SW480 (cell line): Measurements from ENCODE around the gene SCYL3.
A peak's percentile ranks its signal among the peaks of the same experiment; 100 is the strongest.
"Not testable (repeated sequence)": the region's sequence is repeated elsewhere in the genome, so short reads cannot be mapped to it uniquely, and the experiment has no call there.

Experiments
- DNase-seq: peaks from one replicate; pipeline ENCODE4 v3.0.0-alpha.2; 2016; ENCODE audit warnings: low spot score

Gene SCYL3

DNA sequence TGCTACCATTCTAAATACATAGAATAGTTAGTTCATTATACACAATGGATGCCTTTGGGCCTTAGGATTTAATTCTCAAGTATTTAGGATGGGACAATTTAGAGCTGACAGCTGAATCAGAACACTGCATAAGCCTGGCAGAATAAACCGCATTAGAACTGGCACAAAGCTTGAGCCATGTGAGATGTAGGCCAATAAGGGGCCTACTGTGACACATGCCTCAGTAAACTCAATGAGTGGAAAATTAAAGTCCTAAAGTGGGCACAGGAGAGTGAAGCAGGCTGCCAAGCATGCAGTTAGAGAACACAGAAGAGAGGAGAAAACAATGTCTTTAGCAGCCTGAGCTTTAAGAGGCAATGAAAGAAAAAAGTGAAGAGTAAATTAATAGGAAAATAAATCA, 24.3 kb downstream of the SCYL3 start:
- no peak for DNase-seq

DNA sequence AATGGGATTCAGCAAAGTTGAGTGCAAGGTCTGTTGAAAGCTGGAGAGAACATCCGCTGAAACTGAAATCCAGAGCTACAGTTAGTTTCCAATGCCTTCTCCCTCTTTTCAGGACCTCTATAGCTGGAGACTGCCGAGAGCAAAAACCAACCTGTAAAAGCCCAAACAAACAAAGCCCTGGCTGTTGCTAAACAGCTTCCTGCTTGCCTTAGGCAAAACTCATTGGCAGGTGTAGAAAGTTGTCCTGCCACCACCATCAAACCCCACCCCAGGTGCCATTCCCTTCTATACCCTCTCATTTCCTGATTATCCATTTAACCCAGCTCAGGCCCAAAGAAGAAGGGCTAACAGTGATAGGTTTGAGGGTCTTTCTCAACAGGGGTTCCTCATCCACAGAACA, 24.7 kb downstream of the SCYL3 start:
- DNase-seq = no peak

DNA sequence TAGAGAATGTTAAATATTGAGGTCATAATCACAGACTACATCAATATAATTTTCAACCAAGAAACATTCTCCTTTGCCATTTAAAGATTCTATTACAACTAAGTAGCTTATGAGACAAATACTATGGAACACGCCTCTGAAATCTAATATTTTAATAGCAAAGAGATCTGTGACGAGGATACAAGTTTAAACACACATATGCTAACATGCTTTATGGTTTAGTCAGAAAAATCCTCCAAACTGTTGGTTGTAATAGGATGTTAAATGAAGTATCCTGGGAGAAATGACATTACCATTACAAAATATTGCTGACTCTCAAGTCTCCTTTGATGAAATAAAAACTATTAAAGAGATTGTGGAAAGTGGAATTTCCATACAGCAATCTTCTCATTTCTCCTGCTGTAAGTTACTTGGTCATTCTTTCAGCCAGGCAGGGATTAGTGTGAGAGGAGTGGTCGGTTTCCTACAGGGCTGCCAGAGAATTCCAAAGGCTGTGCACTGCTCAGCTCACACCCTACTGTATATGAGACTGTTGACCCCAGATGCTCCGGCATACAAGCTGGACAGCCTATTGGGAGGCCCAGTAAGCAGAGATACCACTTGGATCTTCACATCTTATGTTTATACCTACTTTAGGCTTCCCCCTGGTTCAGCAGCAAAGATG, 26.6 kb downstream of the SCYL3 start:
- no peak for DNase-seq

DNA sequence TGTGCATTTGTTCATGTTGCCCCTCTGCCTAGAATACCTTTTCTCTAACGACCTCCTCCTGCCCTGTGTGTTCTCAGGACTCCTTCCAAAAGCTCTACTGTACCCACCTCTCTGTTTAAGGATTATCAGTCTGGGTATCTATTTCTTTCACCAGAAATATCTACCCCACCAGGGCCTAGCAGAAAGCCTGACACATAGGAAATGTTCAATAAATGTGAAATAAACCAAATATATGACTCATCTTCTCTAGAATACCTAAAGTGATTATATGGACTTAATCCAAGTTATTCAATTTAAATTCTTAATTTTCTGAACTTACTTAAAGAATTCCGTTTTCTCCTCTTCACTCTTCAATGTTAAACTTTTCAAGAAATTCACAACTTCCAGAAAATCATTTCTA, 27.1 kb downstream of the SCYL3 start:
- DNase-seq = no peak

- not testable (repeated sequence) for DNase-seq
Measured at GRCh38 chr1:169864531-169864930, 29.2 kb downstream of the SCYL3 start.

- DNase-seq = no peak
Measured at GRCh38 chr1:169860750-169861149, 32.9 kb downstream of the SCYL3 start.

DNA sequence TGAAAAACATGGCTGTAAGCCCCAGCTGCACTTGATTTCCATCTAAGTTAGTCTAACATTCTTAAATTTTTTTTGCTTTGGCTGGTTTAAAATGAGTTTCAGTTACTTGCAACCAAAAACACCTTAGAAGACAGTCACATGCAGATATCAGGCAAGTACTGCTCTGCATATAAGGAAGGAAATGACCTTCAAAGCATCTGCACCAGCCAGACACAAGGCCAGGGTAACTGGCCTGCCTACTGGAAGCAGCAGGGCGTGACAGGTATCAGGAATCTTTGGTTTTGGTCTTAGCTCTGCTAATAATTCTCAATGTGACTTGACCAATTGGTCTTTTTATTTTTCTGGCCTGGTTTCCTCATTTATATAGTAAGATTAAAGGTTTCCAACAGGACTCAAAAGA, 33.5 kb downstream of the SCYL3 start:
- DNase-seq = no peak

DNA sequence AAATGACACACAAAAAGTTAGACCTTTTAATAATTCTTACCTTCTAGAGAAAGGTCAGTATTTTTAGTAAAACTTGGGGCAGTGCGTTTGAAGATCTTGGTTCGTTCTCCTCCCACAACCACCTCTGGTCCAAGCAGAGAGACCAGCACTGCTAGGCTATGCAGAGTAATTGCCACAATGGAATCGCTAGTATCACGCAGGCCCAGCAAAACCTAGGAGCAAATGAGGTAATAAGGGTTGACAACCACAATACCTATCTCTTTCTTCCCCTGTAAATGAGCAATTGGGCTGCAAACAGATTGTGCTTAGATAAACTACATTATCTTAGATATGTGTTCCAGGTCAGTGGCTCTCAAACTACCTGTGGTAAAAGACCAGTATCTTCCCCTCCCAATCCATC, 34.7 kb downstream of the SCYL3 start:
- no peak for DNase-seq

DNA sequence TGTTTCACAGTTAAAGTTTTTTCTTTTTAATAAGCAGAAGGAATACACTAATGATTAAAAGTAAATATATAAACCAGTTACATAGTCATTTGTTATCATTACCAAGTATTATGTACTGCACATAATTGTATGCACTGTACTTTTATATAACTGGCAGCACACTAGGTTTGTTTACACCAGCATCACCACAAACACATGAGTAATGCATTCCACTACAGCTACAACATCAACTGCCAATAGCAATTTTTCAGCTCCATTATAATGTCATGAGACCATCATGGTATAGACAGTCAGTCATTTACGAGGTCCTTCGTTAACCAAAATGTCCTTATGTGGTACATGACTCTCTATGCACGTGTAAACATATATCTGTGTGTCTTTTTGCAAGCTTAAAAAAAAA, 35.2 kb downstream of the SCYL3 start:
- DNase-seq = peak; percentile 23

DNA sequence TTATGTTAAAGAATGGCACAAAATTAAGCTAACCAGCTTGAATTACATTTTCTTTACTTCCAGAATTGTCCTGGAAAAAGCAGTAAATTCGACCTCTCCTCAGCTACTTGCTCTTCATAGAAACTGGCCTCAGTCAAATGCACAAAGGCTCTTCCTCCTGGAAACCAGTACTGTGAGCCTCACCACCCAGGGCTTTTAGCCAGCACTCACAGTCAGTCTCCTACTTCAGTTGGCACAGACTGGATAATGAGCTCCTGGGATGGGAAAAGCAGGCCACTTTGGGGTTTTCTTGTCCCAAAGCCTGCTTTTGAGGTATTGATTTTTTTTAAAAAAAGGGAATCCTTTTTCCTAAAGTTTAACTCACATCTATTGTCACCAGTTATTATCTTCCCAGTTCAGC, 40.4 kb downstream of the SCYL3 start:
- DNase-seq = no peak

GRCh38 chr1:169849346-169850022, 44.2 kb downstream of the SCYL3 start:
- no peak for DNase-seq

- no peak for DNase-seq
Measured at GRCh38 chr1:169848456-169848855, 45.2 kb downstream of the SCYL3 start.

GRCh38 chr1:169844941-169845608, 48.6 kb downstream of the SCYL3 start:
- no peak for DNase-seq

GRCh38 chr1:169838942-169839341, 54.8 kb downstream of the SCYL3 start:
- DNase-seq = no peak

GRCh38 chr1:169836198-169836597, 57.5 kb downstream of the SCYL3 start:
- DNase-seq = no peak

GRCh38 chr1:169835647-169836046, 58.0 kb downstream of the SCYL3 start:
- no peak for DNase-seq

GRCh38 chr1:169834869-169835268, 58.8 kb downstream of the SCYL3 start:
- DNase-seq = no peak

GRCh38 chr1:169833179-169833901, 60.4 kb downstream of the SCYL3 start:
- no peak for DNase-seq

DNA sequence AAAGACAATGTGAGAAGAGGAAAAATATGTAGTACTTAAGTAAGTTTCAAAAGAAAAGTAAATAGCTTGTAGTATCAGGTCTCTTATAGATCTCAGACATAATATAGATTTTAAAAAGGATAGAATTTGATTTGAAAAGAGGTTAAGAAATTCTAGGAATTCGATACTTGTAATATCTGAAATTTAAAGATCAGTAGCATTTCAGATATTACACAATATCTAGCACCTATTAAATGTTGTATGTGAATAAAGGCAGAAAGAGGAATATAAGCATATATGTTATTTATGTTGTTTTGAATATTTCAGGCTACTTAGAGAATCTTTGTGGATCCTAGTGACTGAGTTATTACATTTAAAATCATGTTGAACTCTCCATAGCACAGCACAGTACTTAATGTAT, 64.0 kb downstream of the SCYL3 start:
- DNase-seq = no peak

GRCh38 chr1:169824153-169824552, 69.5 kb downstream of the SCYL3 start:
- DNase-seq = no peak

- DNase-seq = no peak
Measured at GRCh38 chr1:169821500-169821899, 72.2 kb downstream of the SCYL3 start.

GRCh38 chr1:169816617-169817016, 77.1 kb downstream of the SCYL3 start:
- no peak for DNase-seq

- DNase-seq = no peak
Measured at GRCh38 chr1:169814265-169814664, 79.4 kb downstream of the SCYL3 start.
